Astrocyte of the hippocampus (primary cell): ENCODE measurements around the gene BRDT.

Source experiments
- DNase-seq: peaks from one replicate; pipeline ENCODE4 v3.0.0; 2011; ENCODE audit warnings: low read depth, low spot score

BRDT gene

GRCh38 chr1:91949356-91949699, at the start of gene BRDT:
Gene BRDT (plus strand): TSS chr1:91949401. CDS start chr1:91962755, 13,354 bp downstream.
- DNase-seq = no peak

DNA sequence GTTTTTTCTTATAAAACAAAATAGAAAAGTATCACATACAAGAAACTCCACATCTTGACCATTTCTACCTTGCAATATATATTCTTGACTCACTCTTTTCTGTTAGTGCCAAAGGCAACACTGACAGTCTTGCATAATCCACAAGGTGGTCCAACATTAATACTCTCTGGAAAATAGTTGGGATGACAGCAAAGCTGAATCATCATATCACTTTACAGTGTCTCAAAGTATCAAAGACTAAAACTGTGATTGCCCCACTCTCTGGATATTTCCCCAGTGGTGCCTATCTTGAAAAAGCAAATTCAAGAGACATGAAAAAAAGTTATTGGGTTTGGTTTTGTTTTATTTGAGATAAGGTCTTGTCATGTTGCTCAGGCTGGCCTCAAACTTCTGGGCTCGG, 48.6 kb upstream of the BRDT start:
- peak; percentile 70 for DNase-seq

GRCh38 chr1:91901231-91901630, 48.0 kb upstream of the BRDT start:
- DNase-seq = no peak

DNA sequence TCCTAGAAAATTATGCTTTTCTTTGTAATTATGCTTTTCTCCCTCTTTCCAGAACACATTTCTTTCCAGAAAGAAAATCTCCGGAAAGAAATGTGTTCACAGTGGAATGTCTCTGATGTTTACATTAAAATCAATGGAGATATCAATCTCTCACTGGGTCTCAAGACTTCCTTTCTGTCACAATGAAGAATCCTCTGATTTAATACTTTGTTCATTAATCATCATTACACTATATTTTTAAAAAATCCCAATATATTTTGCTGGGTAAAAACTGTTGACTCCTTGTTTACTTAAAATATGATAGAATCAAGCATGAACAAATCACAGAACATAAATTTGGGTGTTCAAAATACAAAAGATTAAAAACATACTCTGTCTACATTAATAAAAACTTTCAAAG, 36.9 kb upstream of the BRDT start:
- no peak for DNase-seq

DNA sequence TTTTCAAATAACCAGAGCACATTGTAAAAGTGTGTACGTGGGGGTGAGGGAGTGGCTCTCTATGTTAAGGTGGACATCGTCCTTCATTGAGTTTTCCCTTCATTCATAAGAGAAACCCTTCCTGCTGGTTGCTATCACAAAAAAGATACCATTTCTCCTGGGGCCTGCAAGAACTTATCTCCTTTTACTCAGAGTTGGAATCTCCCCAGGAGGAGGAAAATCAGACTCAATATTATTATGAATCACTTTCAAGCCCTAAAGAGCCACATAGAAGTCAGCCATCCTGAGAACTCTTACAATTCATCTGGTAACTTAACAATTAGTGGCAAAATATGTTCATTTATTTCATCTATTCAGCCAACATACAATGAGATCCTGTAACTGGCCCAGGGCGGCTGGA, 36.2 kb upstream of the BRDT start:
- no peak for DNase-seq

DNA sequence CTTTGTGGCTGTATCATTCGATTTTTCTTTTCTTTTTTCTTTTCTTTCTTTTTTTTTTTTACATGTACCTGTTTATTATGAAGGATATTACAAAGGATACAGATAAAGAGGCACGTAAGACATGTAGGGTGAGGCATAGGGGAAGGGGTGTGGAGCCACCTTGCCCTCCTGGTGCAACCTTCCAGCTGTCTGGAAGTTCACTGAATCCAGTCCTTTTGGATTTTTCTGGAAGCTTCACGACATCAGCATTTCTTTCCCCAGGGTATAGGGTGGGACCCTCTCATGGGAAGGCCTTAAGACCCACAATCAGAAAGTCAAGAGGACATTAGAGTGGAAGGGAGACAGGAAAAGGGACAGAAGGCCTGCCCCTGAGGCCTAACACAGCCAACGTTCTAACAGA, 33.2 kb upstream of the BRDT start:
- DNase-seq = no peak

- no peak for DNase-seq
Measured at GRCh38 chr1:91916811-91917460, 32.3 kb upstream of the BRDT start.

DNA sequence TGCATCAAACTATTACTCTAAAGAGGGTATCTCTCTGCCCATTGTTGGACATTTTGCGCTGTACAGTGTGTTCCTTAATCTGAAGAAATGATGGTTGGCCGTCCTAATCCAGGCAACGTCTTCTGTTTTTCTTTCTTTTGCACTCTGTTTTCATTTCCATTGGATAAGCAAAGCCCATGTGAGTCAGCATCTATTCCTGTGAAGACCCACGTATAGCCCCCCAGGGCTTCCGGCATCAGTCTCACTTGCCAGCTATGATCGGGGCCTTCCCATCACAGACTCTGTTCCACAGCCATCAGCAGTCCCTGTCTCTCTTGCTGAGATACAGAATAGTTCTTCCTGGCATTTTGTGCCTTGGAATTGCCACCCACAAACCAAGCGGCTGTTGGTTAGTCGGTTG, 29.2 kb upstream of the BRDT start:
- DNase-seq = no peak

DNA sequence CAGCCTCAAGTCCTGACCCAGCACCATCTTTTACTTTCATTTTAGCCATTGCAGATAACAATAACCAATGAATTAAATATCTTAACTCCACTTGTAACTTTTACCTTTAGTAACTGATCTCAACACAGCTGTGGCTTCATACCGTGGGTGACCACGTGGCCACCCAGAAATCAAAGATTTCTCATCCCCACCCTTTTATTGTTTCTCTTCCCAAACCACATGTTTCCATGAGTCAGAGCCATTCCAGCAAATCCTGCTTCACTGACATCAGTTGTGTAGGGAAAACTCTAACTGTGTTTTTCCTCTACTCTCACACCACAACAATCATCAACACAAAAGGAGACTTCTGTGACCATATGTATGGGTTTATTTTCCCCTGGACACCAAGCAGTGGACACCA, 25.1 kb upstream of the BRDT start:
- peak; percentile 67 for DNase-seq

DNA sequence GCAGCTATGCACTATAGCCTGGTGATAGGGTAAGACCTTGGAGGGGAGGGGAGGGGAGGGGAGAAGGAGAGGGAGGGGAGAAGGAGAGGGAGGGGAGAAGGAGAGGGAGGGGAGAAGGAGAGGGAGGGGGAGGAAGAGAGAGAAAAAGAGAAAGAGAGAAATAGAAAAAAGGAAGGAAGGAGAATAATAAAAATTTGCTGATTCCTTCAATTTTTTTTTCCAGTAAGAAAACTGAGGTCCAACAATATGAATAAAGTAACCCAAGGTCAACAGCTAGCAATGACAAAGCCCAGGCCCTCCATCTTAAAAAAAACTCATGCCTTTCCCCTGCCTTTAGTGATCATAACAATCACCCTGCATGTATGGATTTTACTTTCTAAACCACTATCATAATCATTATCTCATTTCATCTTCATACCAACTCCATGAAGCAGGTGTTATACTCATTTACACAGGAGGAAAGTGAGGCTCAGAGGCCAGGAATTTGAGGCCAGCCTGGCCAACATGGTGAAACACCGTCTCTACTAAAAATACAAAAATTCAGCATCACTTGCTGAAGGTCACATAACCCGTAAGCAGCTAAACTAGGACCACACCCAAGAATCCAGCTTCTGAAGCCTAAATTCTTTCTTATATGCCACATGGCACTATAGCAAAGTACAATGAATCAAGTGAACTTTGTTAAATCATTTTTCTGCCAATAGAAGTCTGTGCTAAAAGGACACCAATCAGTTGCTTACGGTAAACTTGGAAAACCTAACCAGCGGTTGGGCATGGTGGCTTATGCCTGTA, 23.4 kb upstream of the BRDT start:
- no peak for DNase-seq

DNA sequence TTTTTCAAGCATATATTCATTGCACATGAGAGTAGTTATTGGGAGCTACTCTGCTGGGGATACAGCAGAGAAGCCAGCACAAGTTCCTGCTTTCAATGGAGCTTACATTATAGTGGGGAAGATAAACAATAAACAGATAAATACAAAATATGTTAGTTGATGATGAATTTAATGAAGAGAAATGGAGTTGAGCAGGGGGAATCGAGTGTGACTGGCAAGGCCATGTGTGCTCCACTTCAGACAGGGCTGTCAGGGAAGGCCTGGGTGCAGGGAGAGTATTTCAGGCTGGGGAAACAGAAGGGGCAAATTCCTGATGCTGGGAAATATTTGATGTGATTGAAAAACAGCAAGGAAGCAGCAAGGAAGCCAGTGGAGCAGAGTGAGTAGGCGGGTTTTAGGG, 21.2 kb upstream of the BRDT start:
- DNase-seq = no peak

DNA sequence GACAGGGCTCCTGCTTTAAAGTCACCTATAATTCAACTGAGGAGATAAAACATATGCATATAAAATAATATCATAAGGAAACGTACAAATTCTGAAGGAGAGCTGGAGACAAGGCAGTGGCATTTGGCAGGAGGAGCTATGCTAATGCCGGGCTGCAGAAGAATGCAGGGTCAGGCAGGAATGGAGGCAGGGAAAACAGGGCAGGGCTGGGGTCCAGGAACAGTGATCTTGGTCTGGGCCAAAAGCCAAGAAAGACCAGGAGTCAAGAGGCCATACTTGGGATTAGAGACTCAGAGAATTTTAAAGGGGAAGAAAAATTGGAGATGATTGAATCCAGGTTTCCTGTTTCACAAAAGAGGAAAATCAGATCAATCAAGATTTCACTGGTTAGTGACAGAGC, 20.0 kb upstream of the BRDT start:
- DNase-seq = peak; percentile 49

GRCh38 chr1:91937613-91938012, 11.6 kb upstream of the BRDT start:
- no peak for DNase-seq

DNA sequence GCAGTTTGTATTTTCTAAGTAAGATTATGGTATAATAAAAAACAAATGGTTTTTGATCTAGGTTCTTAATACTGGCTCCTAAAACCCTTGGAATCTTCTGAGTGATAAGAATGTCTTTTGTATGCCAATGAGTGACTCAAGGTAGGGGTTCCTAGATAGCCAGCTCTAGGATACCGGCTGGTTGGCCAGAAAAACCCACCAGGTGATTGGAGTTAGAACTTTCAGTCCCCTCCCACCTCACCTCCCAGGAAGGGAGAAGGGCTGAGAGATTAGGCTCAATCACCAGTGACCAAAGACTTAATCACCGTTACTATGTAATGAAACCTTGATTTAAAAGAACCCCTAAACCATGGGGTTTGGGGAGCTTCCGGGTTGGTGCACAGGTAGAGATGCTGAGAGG, 8.7 kb upstream of the BRDT start:
- DNase-seq = no peak

DNA sequence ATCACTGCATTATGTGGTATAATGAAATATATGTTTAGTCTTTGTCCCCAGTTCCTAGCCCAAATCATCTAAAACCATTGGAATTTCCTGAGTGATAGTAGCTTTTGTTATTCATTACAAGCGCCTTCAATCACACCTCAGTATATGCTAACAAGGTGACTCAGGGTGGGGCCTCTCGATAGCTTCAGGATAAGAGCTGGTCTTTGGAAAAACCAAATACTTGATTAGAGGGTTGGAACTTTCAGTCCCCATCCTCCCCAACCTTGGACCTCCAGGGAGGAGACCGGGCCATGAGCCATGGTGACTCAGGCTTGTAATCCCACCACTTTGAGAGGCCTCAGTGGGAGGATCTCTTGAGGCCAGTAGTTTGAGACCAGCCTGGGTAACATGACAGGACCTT, 5.1 kb upstream of the BRDT start:
- DNase-seq = no peak

DNA sequence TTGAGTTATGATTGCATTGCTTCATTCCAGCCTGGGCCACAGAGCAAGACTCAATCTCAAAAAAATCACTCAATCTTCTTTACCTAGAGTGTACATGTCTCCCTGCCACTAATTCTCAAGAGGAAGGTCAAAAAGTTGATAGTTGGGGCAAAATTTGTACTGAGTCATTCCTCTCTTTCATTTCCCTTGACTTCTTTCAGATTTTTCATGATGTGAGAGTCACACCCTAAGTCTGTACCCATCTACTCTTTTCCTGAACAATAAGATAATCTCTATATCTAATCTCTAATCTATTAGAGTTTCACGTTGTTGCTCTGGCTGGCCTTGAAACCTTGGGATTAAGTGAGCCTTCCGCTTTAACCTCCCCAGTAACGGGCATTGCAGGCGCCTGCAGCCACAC, 1.1 kb upstream of the BRDT start:
- no peak for DNase-seq

DNA sequence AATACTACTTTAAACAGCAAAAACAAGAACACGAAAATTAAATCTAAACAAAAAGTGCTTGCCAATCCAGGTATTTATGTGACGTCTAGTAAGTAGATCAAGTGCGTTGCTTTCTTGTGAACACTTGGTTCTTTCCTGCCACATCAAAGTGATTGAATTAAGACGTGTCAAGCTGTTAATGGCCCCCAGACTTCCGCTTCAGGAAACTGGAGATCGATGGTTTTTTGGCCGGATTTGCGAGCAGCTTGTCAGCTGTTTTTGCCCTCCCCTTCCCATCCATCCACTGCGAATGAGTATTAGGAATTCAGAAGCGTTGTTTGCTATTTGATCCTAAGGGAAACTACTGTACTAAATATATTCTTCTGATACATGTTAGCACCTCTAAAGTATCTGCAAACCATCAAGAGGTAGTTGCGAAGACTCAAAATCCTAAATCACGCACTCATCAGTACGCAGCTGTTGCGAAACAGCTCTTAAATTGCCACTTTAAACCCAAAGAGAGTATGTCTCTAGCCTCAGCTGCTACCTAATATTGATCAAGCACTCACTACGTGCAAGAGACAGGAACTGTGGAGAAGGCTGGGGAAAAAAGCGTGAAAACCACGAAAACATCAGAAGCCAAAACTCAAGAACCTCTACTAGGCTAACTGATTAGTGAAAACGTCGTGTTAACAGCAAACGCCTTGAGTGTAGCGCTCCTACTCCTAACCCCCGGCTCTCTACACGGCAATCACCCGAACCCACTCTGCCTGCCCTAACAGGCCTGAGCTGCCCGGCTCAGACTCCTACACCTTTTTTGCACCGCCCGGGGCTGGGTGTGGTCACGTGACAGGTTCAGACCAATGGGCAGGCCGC, 473 bp upstream of the BRDT start:
- no peak for DNase-seq

DNA sequence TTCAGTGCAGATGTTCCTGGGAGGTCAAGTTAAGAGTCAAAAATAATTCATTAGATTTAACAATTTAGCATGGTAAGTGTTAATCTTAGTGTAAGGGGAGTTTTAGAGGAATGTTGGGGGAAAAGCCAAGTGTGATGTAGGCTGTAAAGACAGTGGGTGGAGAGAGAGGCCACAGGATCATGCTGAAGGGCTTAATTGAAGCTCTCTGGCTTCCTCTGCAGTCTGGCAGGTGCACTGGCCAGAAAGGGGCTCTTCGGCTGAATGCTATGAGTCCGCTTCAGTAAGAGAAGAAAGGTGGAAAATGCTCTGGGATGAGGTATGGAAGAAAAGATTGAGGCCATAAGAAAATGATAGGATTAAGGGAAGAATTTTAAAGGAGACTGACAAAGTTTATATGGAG, 3.0 kb downstream of the BRDT start:
- DNase-seq = no peak

- DNase-seq = no peak
Measured at GRCh38 chr1:91958926-91959325, 9.7 kb downstream of the BRDT start.

- DNase-seq = no peak
Measured at GRCh38 chr1:91968334-91968733, 19.1 kb downstream of the BRDT start.

GRCh38 chr1:91979383-91979782, 30.2 kb downstream of the BRDT start:
- no peak for DNase-seq

DNA sequence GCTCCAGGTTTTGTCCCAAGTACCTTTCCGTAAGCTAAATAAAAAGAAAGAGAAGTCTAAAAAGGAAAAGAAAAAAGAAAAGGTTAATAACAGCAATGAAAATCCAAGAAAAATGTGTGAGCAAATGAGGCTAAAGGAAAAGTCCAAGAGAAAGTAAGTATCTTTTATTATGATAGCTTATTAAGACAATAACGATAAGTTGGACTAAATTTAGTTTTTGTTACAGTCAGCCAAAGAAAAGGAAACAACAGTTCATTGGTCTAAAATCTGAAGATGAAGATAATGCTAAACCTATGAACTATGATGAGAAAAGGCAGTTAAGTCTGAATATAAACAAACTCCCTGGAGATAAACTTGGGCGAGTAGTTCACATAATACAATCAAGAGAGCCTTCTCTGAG, 31.5 kb downstream of the BRDT start:
- DNase-seq = no peak
